ENCODE data around the gene ABCA13. TPM values are rescaled to one million over a fixed set of nuclear protein-coding genes. Genes with fewer than 3 reads are reported as not detected.

The ABCA13 gene
- total RNA-seq, 4 donors from 2014 or later: under 0.01 to 0.54 (median 0.04) TPM; not detected in 1

GRCh38 chr7:48237354-48237753 lies 66.1 kb downstream of the ABCA13 start:
- Histone ChIP-seq H3K4me1 (no peaks in the 10 kb centered on the region), H3K27ac (no peak overlapping the region), H3K9me3 (peaks cover 0 to 7% (median 0%) of the 10 kb centered on the region in 3 donors), H3K27me3 (no peaks in the 10 kb centered on the region), H3K4me3 (no peak overlapping the region), H3K36me3 (no peaks in the 10 kb centered on the region)
- TF ChIP-seq, protein P1, sequence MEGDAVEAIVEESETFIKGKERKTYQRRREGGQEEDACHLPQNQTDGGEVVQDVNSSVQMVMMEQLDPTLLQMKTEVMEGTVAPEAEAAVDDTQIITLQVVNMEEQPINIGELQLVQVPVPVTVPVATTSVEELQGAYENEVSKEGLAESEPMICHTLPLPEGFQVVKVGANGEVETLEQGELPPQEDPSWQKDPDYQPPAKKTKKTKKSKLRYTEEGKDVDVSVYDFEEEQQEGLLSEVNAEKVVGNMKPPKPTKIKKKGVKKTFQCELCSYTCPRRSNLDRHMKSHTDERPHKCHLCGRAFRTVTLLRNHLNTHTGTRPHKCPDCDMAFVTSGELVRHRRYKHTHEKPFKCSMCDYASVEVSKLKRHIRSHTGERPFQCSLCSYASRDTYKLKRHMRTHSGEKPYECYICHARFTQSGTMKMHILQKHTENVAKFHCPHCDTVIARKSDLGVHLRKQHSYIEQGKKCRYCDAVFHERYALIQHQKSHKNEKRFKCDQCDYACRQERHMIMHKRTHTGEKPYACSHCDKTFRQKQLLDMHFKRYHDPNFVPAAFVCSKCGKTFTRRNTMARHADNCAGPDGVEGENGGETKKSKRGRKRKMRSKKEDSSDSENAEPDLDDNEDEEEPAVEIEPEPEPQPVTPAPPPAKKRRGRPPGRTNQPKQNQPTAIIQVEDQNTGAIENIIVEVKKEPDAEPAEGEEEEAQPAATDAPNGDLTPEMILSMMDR (IDR thresholded peaks at IDR 0.05): no peak
- ATAC-seq: no peak

DNA sequence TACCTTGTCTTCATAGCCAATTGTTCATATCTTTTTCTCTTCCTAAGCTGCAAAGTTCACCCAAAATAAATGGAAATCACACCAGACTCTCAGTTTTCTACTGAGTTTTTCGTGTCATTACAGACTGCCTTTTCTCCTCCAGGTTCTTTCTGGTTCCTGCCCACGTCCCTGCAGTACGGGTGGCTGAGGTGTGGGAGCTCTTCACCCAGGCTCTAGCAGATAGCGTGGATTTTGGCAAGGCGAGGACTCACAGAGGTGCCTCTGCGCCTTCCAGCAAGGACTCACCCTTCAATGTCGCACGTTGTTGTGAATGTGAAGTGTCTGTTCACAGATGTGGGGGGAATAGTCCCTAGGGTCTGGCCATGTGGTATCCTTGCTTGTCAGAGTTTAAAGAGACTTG lies 71.6 kb downstream of the ABCA13 start:
- H3K4me1 ChIP-seq: no peaks in the 10 kb centered on the region
- ATAC-seq: no peak
- no peaks in the 10 kb centered on the region for H3K36me3 ChIP-seq
- H3K27me3 ChIP-seq: no peaks in the 10 kb centered on the region
- no peaks in the 10 kb centered on the region for H3K9me3 ChIP-seq
- H3K4me3 ChIP-seq: no peak overlapping the region
- H3K27ac ChIP-seq: no peak overlapping the region
- WGBS, 2 donors (ENCODE audit: low coverage in 1 of 2): 46 to 60% methylated on average over 3 to 6 of the region's 8 CpGs
- TF ChIP-seq POLR2A (IDR thresholded peaks at IDR 0.05) (no peak), POLR2AphosphoS5 (IDR thresholded peaks at IDR 0.05) (no peak), EP300 (IDR thresholded peaks at IDR 0.05) (no peak)
- TF ChIP-seq, protein P1 (IDR thresholded peaks at IDR 0.05): no peak

GRCh38 chr7:48244864-48245271 lies 73.6 kb downstream of the ABCA13 start:
- no peaks in the 10 kb centered on the region for H3K27me3 ChIP-seq
- no peak for TF ChIP-seq EP300 (IDR thresholded peaks at IDR 0.05)
- TF ChIP-seq, protein P1 (IDR thresholded peaks at IDR 0.05): no peak
- TF ChIP-seq POLR2AphosphoS5 (IDR thresholded peaks at IDR 0.05): no peak
- no peak for TF ChIP-seq POLR2A (IDR thresholded peaks at IDR 0.05)
- ATAC-seq: no peak
- H3K9me3 ChIP-seq: no peaks in the 10 kb centered on the region
- H3K4me1 ChIP-seq: no peaks in the 10 kb centered on the region
- no peak overlapping the region for H3K4me3 ChIP-seq
- H3K27ac ChIP-seq: no peak overlapping the region
- no peaks in the 10 kb centered on the region for H3K36me3 ChIP-seq
- 26 to 28% methylated on average over 5 of the region's 5 CpGs for WGBS, 2 donors (ENCODE audit: low coverage in 1 of 2)

DNA sequence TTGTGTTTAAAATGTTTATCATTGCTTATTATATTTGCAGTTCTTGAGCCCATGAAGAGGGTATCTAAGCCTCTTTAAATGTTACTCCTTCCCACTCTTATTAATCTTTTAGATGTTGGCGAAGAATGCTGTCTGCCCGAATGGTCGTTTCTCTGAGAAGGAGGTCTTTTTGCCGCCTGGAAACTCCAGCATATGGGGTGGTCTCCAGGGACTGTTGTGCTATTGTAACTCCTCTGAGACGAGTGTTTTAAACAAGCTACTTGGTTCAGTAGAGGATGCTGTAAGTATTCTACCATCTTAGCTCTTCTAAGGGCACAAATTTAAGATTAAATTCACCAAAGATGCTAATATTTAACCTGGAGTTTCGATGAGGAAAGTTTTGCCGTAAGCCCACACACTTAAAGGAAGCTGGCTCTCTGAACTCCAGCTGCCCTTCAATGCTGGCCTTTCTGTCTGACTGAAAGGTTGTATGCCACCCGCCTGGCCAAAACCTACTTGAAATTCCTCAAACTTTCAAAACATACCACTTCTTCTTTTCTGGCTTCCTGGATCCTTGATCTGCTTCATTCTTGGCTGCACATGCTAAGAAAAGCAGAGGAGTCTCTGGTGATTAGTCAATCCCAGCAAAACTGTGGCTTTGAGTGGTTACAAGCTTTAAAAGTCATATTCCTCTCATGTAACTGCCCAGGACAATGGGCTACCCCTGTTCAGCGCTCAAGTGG lies 74.7 kb downstream of the ABCA13 start:
- no peaks in the 10 kb centered on the region for H3K9me3 ChIP-seq
- H3K27ac ChIP-seq: no peak overlapping the region
- no peaks in the 10 kb centered on the region for H3K36me3 ChIP-seq
- no peak for TF ChIP-seq POLR2AphosphoS5 (IDR thresholded peaks at IDR 0.05)
- no peaks in the 10 kb centered on the region for H3K4me1 ChIP-seq
- H3K4me3 ChIP-seq: no peak overlapping the region
- H3K27me3 ChIP-seq: no peaks in the 10 kb centered on the region
- WGBS, 2 donors (ENCODE audit: low coverage in 1 of 2): 52 to 65% methylated on average over 4 to 9 of the region's 9 CpGs
- no peak for ATAC-seq

DNA sequence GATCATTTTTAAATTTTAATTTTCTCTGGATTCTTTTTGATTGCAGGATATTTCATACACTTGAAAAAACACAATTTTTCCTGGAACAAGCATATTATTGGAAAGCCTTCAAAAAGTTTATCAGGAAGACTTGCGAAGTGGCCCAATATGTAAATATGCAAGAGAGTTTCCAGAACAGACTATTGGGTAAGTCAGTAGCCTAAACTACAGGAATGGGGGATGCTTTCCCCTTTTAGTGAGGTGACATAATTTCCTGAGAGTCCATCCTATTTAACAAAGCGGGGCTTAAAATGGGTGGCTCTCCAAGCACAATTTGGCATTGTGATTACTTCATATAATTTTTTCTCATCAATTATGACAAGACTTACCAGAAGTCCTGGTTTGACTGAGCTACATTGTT lies 77.9 kb downstream of the ABCA13 start:
- Histone ChIP-seq H3K36me3 (no peaks in the 10 kb centered on the region), H3K27ac (no peak overlapping the region), H3K4me3 (no peak overlapping the region), H3K27me3 (no peaks in the 10 kb centered on the region), H3K4me1 (no peaks in the 10 kb centered on the region), H3K9me3 (no peaks in the 10 kb centered on the region)
- no peak for ATAC-seq
- TF ChIP-seq, protein P1 (IDR thresholded peaks at IDR 0.05): no peak
- TF ChIP-seq EP300 (IDR thresholded peaks at IDR 0.05): no peak
- TF ChIP-seq POLR2A (IDR thresholded peaks at IDR 0.05): no peak
- TF ChIP-seq POLR2AphosphoS5 (IDR thresholded peaks at IDR 0.05): no peak
- WGBS, 2 donors (ENCODE audit: low coverage in 1 of 2): 69 to 83% methylated on average over 2 of the region's 2 CpGs

All from gastroesophageal sphincter (tissue), 4 donors.